ENCODE results near the gene NIT2. TPM values are rescaled to one million over a fixed set of nuclear protein-coding genes. Genes with fewer than 3 reads are reported as not detected.
"Not testable (repeated sequence)": the region's sequence is repeated elsewhere in the genome, so short reads cannot be mapped to it uniquely, and the experiment has no call there.

The NIT2 gene
- polyA plus RNA-seq (ENCODE audit: insufficient read length in 4 of 4), result 100 to 1,000 TPM in 3 of 4 donors, 10 to 100 TPM in 1; 84.8 to 113 (median 111) TPM

- DNase-seq (ENCODE audit: low read depth in 4 of 4, low spot score in 2 of 4), result peak; percentile 25 to 80 (median 65)
These were observed at the start of gene NIT2 for GRCh38 chr3:100334488-100335351. Gene NIT2 (plus strand): TSS chr3:100334757. CDS start chr3:100334792, 35 bp downstream.

- DNase-seq (ENCODE audit: low read depth in 4 of 4, low spot score in 2 of 4), result no peak
These were observed 46.2 kb upstream of the NIT2 start for GRCh38 chr3:100288288-100288894.

- no peak for DNase-seq (ENCODE audit: low read depth in 4 of 4, low spot score in 2 of 4)
These were observed 45.2 kb upstream of the NIT2 start for GRCh38 chr3:100289339-100289738.

- no peak for DNase-seq (ENCODE audit: low read depth in 4 of 4, low spot score in 2 of 4)
These were observed 39.5 kb upstream of the NIT2 start for GRCh38 chr3:100295089-100295488.

GRCh38 chr3:100297784-100298183, 36.8 kb upstream of the NIT2 start:
- no peak for DNase-seq (ENCODE audit: low read depth in 4 of 4, low spot score in 2 of 4)

- no peak for DNase-seq (ENCODE audit: low read depth in 4 of 4, low spot score in 2 of 4)
These were observed 35.5 kb upstream of the NIT2 start for GRCh38 chr3:100299016-100299415.

- DNase-seq (ENCODE audit: low read depth in 4 of 4, low spot score in 2 of 4), result no peak
These were observed 27.9 kb upstream of the NIT2 start for GRCh38 chr3:100306695-100307094.

GRCh38 chr3:100310355-100310965, 24.1 kb upstream of the NIT2 start:
- no peak for DNase-seq (ENCODE audit: low read depth in 4 of 4, low spot score in 2 of 4)

- DNase-seq (ENCODE audit: low read depth in 4 of 4, low spot score in 2 of 4), result no peak
These were observed 23.5 kb upstream of the NIT2 start for GRCh38 chr3:100311011-100311410.

GRCh38 chr3:100316641-100317069, 17.9 kb upstream of the NIT2 start:
- peak in 2 of 4 donors; percentile 19 to 20 for DNase-seq (ENCODE audit: low read depth in 4 of 4, low spot score in 2 of 4)

GRCh38 chr3:100317912-100318311, 16.6 kb upstream of the NIT2 start:
- no peak for DNase-seq (ENCODE audit: low read depth in 4 of 4, low spot score in 2 of 4)

GRCh38 chr3:100319951-100320350, 14.6 kb upstream of the NIT2 start:
- DNase-seq (ENCODE audit: low read depth in 4 of 4, low spot score in 2 of 4), result no peak

- DNase-seq (ENCODE audit: low read depth in 4 of 4, low spot score in 2 of 4), result no peak
These were observed 10.5 kb upstream of the NIT2 start for GRCh38 chr3:100324044-100324443.

GRCh38 chr3:100325827-100326226, 8.7 kb upstream of the NIT2 start:
- DNase-seq (ENCODE audit: low read depth in 4 of 4, low spot score in 2 of 4), result no peak

GRCh38 chr3:100327377-100327776, 7.2 kb upstream of the NIT2 start:
- DNase-seq (ENCODE audit: low read depth in 4 of 4, low spot score in 2 of 4), result not testable (repeated sequence)

- no peak for DNase-seq (ENCODE audit: low read depth in 4 of 4, low spot score in 2 of 4)
These were observed 4.6 kb upstream of the NIT2 start for GRCh38 chr3:100329800-100330489.

- no peak for DNase-seq (ENCODE audit: low read depth in 4 of 4, low spot score in 2 of 4)
These were observed 3.9 kb upstream of the NIT2 start for GRCh38 chr3:100330651-100331050.

- no peak for DNase-seq (ENCODE audit: low read depth in 4 of 4, low spot score in 2 of 4)
These were observed 2.9 kb upstream of the NIT2 start for GRCh38 chr3:100331660-100332059.

GRCh38 chr3:100333051-100333450, 1.5 kb upstream of the NIT2 start:
- no peak for DNase-seq (ENCODE audit: low read depth in 4 of 4, low spot score in 2 of 4)

- peak in 1 of 4 donors; percentile 64 for DNase-seq (ENCODE audit: low read depth in 4 of 4, low spot score in 2 of 4)
These were observed 528 bp upstream of the NIT2 start for GRCh38 chr3:100333970-100334487.

- DNase-seq (ENCODE audit: low read depth in 4 of 4, low spot score in 2 of 4), result peak in 1 of 4 donors; percentile 13
These were observed 877 bp downstream of the NIT2 start for GRCh38 chr3:100335434-100335833.

Data from left renal cortex interstitium (tissue), 4 donors.